Activated T-cell treated with anti-CD3 and anti-CD28 coated beads for 4 hours (primary cell): ENCODE measurements around the gene GPR142.

ENCODE experiments used
- DNase-seq: peaks from one replicate; pipeline ENCODE4 v3.0.0-alpha.2; 2020

The GPR142 gene

DNA sequence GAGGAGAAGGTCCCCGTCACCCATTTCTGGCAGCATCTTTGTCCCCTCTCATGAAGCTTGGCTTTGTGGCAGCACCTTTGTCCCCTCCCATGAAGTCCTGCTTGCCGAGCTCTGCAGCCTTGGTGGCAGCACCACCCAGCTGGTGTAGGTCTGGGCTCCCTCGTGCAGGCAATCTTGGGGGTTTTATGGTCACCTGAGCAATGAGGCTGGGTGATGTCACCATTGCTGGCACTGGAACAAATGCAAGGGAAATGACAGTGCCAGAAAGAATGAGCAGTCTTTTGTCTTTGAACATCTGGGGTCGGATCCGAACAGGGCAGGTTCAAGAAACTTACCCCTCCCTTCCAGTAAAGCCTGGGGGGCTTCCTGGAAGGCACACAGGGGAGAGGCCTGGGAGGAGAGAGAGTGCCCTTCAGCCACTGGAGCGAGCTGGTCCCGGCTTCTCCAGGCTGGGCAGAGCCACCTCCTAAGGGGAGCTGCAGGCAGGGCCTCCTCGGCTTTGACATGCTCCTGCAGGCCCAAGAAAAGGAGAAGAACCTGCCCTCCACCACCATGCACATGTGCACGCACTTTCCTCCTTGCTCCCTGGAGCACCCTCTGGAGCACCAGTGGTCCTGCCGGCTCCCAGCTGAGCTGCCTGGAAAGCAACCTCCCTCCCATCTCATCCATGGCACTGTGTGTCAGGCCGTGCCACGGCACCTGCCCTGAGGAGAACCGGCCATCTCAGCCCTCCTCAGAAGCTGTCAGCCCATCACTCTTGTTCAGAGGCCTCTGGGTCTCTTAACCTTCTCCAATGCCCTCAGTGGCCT is 21.7 kb upstream of the GPR142 start:
- no peak for DNase-seq

DNA sequence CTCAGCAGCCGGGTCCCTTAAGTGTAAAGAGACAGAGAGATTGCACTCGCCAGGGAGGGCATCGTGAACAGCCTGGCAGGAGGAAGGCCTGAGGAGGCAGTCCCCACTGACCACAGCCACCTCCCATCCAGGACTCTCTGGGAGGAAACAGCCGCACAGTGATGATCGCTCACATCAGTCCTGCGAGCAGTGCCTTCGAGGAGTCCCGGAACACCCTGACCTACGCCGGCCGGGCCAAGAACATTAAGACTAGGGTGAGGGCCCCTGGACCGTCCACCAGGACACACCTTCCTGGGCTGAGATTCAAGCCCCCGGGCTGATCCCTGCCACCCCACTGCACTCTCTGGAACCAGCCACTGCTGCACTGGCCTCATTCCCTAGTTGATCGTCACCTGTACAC is 19.7 kb upstream of the GPR142 start:
- no peak for DNase-seq

DNA sequence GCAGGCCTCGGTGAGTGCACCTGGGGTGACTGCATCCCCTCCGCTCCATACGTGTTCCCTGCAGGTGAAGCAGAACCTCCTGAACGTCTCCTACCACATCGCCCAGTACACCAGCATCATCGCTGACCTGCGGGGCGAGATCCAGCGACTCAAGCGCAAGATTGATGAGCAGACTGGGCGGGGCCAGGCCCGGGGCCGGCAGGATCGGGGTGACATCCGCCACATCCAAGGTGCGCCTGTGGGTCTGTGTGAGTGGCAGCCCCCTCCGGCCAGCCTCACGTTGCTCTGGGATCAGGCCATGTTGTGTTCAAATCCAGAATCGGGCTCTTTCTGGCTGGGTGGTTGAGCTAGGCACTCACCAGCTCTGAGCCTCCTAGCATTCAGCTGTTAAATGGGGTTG is 18.2 kb upstream of the GPR142 start:
- no peak for DNase-seq

DNA sequence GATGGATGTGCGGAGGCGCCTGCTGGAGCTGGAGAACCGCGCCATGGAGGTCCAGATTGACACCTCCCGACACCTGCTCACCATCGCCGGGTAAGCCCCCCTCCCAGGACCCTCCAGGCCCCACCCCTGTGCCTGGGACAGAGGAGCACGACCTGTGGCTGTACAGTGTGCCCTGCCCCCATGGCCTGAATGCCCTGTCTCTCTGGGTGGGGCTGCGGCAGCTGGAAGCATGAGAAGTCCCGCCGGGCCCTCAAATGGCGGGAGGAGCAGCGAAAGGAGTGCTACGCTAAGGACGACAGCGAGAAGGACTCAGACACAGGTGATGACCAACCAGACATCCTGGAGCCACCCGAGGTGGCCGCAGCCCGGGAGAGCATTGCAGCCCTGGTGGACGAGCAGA is 16.8 kb upstream of the GPR142 start:
- DNase-seq, result no peak

DNA sequence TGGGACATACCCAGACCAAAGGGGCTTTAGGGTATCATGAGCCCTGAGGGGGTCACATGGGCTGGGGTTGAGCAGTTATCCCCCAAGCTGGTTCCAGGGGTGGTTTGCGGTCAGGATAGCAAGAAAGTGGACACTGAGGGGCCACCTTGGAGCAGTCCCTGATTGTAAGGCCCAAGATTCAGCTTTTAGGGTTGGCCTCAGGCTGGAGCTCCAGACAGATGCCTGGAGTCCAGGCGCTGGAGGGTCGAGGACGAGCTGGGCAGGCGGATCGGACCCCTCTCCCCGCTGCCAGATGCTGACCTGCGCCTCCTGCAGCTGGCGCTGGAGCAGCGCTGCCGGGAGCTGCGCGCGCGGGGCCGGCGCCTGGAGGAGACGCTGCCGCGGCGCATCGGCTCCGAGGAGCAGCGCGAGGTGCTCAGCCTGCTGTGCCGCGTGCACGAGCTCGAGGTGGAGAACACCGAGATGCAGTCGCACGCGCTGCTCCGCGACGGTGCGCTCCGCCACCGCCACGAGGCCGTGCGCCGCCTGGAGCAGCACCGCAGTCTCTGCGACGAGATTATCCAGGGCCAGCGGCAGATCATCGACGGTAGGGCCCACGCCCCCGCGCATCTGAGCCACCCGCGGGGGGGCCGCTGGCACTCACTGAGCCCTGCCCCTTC is 15.6 kb upstream of the GPR142 start:
- DNase-seq, result no peak

DNA sequence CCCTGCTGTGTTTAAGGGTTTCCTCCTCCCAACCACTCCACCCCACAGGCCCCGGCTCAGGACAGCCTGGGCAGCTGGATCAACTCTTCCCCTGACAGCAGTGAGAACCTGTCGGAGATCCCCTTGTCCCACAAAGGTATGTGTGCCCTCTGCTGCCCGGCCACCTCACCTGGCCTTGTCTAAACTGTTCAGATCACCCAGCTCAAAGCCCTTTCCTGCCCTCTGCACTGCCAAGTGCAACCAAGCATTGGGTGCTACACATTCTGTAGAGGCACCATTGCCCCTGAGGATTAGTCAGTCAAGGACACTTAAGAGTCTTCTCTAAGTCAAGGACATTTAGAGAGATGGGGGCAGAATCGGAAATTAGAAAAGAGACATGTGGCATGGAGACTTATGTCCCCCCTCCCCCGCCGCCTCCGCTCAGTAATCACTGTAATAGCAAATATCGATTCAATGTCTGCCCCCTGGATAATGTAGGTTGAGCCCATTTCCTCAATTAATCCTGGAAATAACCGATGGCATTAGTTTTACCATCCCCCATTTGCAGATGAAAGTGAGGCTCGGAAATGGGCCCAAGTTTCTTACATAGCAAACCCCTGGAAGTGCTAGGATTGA is 13.8 kb upstream of the GPR142 start:
- no peak for DNase-seq

DNA sequence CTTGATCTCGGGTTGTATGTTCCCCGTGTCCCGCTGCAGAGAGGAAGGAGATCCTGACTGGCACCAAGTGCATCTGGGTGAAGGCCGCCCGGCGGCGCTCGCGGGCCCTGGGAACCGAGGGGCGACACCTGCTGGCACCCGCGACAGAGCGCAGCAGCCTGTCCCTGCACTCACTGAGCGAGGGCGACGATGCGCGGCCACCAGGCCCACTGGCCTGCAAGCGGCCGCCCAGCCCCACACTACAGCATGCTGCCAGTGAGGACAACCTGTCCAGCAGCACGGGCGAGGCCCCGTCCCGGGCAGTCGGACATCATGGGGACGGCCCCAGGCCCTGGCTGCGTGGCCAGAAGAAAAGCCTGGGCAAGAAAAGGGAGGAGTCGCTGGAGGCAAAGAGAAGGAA is 13.2 kb upstream of the GPR142 start:
- DNase-seq, result no peak

DNA sequence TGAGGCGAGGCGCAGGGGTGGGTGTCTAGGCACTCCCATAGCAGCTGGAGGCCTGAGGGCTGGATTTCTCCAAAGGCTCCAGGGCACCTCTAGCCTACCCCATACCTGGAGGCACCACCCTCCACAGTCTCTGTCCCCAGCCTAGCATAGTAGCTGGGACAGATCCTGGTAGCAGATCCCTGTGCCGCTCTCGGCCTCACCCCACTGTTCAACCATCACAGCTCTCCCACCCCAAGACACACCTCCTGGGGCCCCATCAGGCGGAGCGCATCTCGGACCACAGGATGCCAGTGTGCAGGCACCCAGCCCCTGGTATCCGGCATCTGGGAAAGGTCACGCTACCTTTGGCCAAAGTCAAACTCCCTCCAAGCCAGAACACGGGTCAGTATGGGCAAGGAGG is 12.7 kb upstream of the GPR142 start:
- DNase-seq, result no peak

DNA sequence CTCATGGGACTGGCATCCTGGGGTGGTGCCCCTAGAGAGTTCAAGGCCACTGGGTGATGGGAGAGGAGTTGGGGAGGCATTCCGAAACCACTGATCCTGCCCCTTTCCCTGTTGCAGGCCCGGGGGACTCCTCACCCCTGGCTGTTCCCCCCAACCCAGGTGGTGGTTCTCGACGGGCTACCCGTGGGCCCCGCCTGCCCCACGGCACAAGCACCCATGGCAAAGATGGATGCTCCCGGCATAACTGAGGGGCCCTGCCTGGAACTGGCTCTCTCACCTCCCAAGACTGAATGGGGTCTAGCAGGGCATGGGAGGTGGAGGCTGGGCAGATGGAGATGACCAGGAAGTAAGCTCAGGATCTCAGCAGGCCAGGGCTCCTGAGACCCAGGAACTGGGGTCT is 12.2 kb upstream of the GPR142 start:
- no peak for DNase-seq

DNA sequence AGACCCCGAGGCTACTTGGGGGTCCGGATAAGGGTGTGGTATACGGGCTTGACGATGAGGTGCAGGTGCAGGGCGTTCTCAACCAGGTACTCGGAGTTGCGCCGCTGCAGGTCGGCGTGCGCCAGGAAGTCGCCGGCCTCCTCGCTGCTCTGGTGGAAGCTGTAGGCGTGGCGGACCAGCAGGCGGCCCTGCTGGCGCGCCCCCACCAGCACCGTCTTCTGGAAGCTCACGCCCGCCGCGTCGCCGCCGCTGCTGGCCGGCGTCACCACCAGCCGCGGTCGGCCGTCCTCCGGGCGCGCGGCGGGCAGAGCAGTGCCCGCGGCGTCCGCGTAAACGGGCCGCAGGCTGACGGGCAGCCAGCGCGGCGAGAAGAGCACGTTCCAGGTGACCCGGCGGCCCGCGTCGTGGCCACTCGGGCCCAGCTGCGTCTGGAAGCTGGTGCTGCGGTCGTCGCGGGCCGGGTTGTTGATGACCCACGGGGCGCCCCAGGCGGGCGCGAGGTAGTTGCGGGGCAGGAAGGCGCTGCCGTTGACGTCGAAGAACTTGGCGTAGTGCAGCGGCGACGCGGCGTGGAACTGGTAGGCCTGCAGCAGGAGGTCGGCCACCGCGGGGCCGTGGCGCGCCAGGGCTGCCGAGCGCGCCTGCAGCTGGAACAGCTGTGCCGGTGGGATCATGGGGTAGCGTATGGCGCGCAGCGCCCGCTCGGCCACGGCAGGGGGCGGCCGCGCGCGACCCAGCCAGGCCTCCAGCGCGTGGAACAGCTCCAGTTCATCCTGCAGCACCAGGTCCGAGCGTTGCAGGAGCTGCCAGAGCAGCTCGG is 10.4 kb upstream of the GPR142 start:
- DNase-seq, result no peak

DNA sequence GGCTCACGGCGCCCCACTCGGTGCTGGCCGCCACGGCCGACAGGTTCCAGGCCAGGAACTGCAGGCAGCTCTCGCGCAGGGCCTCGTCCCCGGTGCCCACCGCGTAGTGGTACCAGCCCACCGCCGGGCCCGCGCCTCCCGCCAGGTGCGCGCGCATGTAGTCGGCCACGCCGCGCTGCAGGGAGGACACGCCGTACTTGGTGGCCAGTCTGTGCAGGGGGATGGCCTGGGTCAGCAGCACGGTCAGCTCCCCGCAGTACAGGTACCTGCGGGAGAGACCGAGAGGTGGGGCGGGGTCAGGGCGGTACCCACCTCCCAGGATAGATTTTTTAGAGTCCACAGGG is 9.9 kb upstream of the GPR142 start:
- DNase-seq, result no peak

DNA sequence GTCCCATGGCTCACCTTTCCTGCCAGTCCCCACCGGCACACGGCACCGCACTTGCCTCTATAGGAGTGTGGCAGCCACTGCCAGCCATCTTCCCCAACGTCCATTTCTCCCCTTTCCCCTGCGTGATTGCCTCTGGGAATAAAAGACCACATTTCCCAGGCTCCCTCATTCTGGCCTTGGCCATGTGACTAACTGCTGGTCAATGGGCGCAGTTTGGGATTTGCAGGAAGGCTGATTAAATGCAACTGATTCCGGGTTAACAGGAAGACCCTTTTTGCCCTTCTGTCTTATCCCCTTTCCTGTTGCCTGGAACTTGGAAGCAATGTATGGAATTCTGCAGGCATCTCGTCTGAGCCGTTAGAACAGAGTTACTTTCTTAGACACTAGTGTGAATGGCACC is 8.6 kb upstream of the GPR142 start:
- no peak for DNase-seq

DNA sequence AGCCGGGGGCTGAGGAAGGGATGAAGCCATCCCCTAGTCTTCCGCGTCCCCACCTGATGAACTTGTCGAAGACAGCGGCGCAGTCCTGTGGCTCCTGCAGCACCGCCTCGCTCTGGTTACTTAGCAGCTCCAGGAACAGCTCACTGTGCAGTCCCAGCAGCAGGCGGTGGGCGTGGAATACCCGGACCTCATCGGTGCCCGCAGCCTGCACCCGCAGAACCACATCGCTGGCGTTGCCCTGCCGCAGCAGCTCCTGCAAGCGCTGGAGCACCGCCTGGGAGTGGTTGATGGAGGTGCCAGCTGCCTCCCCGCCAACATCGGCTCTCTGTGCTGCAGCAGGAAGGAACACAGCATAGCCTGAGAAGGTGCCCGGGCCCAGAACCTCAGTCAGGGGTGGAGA is 7.4 kb upstream of the GPR142 start:
- no peak for DNase-seq

DNA sequence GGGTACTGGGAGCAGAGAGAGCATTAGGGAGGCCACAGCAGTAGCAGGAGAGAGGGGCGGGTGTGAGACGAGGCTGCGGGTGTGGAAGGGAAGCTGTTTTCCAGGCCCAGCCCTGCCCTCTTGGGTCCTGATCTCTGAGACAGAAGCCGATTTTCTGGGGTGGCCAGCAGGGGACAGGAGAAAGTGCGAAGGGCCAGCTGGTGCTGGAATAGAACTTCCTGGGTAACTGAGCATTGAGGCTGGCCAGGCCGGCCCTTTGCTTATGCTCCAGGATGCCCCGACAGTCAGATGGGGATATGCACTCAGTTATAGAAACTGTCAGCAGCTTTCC is 6.4 kb upstream of the GPR142 start:
- DNase-seq, result no peak

DNA sequence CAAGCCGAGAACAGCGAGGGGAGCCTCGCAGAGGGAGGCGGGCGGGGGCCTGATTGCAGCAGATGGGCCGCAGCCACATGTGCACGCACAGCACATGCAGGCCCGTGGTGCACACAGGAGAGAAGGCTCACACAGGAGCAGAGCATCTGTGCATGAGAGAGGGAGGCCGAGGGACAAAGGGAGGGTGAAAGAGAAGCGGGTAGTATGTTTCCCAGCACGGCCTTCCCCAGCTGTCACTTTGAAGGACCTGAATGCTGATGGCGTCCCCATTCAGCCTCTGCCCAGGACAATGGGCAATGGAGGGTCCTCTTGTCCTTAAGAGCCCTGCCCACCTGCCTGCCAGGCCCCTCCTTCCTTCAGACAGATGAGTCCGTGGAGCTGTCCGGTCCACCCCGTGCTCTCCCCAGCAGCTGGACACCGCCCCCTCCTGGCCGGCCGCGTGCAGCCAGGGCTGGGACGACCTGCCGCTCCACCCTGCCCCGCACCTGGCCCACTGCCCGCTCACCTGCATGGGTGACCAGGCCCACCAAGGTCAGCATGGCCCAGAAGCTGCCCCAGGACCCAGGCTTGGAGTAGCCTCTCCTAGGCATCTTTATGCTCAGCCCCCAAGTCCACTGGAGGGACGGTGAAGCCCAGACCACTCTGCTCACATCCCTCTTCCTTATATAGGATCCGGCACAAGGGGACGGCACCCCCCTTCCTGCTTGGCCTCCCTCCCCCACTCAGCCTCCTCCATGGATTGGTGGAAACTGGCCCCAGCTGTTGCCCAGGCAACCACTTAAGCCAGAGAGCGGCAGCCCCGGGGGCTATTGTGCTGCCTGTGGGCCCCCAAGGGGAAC is 5.9 kb upstream of the GPR142 start, which contains the start of gene BTBD17:
TSS of gene BTBD17 (minus strand) at position 639 of the 839 bp plus-strand sequence. CDS start at position 590, 49 bp downstream.
- DNase-seq, result no peak

DNA sequence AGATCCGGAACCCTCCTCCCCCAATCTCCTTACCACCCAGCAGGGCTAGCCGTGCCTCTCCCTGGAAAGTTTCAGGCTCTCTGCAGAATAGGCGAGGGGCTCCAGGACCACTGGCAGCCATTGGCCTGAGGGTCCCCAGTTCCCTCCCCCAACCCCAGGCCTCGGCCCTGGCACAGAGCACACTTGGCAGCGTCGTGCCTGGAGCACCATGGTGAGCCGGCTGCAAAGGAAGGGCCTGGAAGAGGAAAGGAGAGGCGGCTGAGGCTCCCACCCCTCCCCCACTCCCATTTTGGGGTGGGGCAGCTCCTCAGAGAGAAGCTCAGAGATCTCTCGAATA is 5.3 kb upstream of the GPR142 start:
- no peak for DNase-seq

DNA sequence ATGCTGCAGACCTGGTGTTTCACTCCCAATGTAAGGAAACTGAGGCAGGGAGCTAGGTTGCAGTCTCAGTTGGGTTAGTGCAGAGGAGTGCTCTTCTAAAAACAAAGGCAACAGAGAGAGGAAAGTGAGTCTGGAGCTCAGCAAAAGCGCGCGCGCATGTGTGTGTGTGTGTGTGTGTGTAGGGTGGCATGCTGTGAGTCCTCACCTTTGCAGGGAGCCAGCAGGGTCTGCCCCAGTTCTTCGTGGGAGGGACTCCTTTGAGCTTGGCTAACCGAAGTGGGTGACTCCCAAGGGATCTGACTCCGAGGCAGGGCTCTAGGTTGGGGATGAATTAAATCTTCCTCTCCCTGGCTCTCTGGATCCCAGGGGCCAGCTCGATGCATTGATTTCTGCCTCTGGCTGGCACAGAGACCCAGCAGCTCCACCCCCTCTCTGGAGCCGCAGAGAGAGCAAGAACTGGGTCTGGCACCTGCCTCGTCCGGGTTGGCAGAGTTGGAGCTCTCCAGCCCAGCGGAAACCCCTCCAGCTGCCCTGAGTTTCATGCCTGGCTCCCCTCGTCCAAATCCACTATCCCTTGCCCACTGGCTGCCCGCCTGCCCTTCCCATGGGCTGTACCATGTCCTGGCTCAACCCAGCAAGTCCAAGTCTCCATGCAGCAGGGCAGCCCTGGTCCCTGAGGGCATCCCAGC is 4.4 kb upstream of the GPR142 start:
- DNase-seq, result no peak

DNA sequence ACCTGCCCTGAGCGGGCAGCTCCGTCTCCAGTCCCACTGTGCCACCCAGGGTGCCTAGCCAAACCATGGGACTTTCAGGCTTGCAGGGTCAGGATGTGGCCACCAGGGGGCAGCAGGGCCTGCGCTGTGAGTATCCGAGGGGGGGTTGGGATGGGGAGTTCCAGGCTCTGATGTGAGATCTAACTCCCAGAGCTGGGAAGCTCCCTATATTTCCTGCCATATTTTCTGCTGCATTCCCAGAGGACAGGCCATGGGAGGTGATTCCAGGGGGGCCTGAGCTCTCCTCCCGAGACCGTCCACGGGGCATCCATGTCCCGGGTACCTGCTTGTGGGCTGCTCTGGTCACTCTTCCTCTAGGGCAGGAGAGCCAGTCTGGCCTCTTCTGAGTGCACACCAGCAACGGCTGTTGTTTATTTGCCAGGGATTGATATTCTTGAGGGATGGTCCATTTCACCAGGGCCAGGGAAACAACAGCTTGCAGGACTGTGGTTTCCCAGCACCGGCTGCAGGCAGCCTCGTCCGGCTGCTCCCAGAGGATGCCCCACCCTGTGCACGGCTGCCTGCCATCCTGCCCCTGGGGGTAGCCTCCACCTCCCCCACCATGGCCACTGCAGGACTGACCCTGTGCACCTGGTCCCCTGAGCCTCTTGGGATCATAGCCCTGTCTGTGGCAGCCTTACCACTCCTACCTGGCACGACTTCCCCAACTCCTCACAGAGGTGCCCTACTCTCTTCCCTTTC is 1.2 kb downstream of the GPR142 start:
- DNase-seq, result peak; percentile 68

DNA sequence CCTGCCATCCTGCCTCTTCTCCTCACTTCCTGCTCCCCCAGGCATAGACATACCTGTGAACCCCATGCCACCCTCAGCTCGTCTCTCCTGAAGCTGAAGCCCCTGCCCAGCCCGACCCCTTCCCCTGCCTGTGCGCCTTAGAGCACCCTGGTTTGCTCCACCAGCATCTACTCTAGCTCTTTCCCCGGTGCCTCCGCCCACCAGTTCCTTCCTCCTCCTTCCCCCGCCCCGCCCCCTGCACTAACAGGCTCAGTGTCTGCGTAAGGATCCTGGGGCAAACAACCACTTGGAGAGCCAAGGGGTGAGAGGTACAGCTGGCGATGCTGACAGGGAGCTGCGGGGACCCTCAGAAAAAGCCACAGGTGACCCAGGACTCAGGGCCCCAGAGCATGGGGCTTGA is 1.9 kb downstream of the GPR142 start:
- peak; percentile 71 for DNase-seq

DNA sequence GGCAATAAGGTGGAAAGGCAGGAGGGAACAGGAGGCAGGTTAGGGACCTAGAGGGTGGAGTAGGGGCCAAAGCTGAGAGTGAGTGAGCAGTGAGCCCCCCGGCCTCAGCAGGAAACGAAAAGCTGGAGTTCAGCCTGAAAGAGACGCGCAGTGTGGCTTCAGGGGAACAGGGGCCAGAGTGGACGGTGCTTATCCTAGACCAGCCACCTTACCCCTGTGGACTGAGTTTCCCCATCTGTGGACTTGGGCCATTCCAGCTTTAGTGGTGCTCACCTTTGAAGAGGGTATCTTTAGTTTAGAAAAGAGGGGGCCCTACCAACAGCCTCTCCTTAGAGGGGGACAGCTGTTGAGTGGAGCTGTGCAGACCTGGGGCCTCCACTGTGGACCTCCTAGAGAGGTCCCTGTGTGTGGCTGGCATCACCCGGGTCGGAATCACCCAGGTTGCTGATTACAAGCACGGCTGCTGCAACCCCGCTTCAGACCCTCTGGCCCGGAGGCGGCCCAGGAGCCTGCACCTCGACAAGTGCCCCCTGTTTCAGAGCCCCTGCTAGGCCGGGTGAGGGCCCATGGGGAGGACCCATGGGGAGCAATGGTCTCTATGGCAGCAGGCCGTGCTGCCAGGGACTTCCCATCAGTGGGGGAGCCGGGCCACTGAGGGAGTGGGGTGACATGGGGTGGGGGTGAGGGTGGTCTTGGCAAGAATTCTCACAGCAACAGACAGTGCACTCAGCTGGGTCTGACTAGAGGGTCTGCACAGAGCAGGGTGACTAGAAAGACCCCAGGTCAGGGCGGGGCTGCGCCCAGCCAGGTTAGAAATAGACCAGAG is 2.6 kb downstream of the GPR142 start:
- no peak for DNase-seq
